ENCODE results near the gene MEG3. TPM values are rescaled to one million over a fixed set of nuclear protein-coding genes. Genes with fewer than 3 reads are reported as not detected.

Gene MEG3
- total and polyA plus RNA-seq, 2 donors (not counting 3 experiments of a cell fraction or from before 2014, with no cell fraction given): 378 to 508 TPM

GRCh38 chr14:100788942-100789341 lies 37.0 kb upstream of the MEG3 start:
- no peak overlapping the region for H2AFZ ChIP-seq (ENCODE audit: low read depth, low read length)
- H3K27me3 ChIP-seq (ENCODE audit: control insufficient read depth in 2 of 2, insufficient read depth in 2 of 2, low read length in 2 of 2): no peaks in the 10 kb centered on the region
- no peak for DNase-seq (ENCODE audit: low read depth, low spot score)
- H3K36me3 ChIP-seq (ENCODE audit: control insufficient read depth in 2 of 2, extremely low read depth in 1 of 2, insufficient read depth in 2 of 2, low read length in 2 of 2): no peaks in the 10 kb centered on the region
- CTCF ChIA-PET: no interaction called here
- no peak for FAIRE-seq
- no TSS peak for BruUV-seq (replicated peaks)
- no peak overlapping the region for H3K9ac ChIP-seq (replicated peaks; ENCODE audit: extremely low read depth, insufficient read depth, low read length)
- intact Hi-C loops (cut with micrococcal nuclease): no loop called here
- H3K4me3 ChIP-seq (replicated peaks in 1 of 3; ENCODE audit: insufficient read depth in 1 of 3, low read depth in 1 of 3, low read length in 3 of 3): no peak overlapping the region
- no peak for TF ChIP-seq MYC (IDR thresholded peaks at IDR 0.05; ENCODE audit: low read depth, low read length)
- no peaks in the 10 kb centered on the region for H3K9me3 ChIP-seq (replicated peaks; ENCODE audit: control insufficient read depth, insufficient read depth, low read length)
- dilution Hi-C loops (cut with MboI; ENCODE audit: extremely low pct_ligation_motif_present, low sequenced_read_pairs): no loop called here
- POLR2A ChIA-PET: no interaction called here
- H3K9me1 ChIP-seq (replicated peaks; ENCODE audit: control insufficient read depth, extremely low read depth, insufficient read depth, low read length): no peaks in the 10 kb centered on the region
- H4K20me1 ChIP-seq (replicated peaks; ENCODE audit: control insufficient read depth, extremely low read depth, insufficient read depth, low read length): no peaks in the 10 kb centered on the region
- no peak overlapping the region for H3K4me2 ChIP-seq (ENCODE audit: insufficient read depth, low read length)
- no peak overlapping the region for H3K27ac ChIP-seq (ENCODE audit: insufficient read depth, low read depth, low read length)
- H3K79me2 ChIP-seq (ENCODE audit: control insufficient read depth, insufficient read depth, low read length): no peaks in the 10 kb centered on the region
- no peaks in the 10 kb centered on the region for H3K4me1 ChIP-seq (ENCODE audit: control insufficient read depth, extremely low read depth, insufficient read depth, low read length)

GRCh38 chr14:100789460-100790417 lies 36.2 kb upstream of the MEG3 start:
- TF ChIP-seq POLR2A (IDR thresholded peaks at IDR 0.05; ENCODE audit: low read depth, low read length) (no peak), JUN (IDR thresholded peaks at IDR 0.05; ENCODE audit: borderline replicate concordance, insufficient read depth, insufficient read length, low read depth) (no peak), MYC (IDR thresholded peaks at IDR 0.05; ENCODE audit: low read depth, low read length) (no peak), MAX (IDR thresholded peaks at IDR 0.05; ENCODE audit: insufficient read depth, insufficient read length) (no peak), GATA2 (IDR thresholded peaks at IDR 0.05; ENCODE audit: insufficient read depth, insufficient read length, low read depth, low read length) (no peak), EZH2 (IDR thresholded peaks at IDR 0.05; ENCODE audit: borderline replicate concordance, low read depth, low read length, severe bottlenecking) (no peak), FOS (IDR thresholded peaks at IDR 0.05; ENCODE audit: borderline replicate concordance, insufficient read depth, low read length) (no peak), CTCF (IDR thresholded peaks at IDR 0.05; ENCODE audit: extremely low read depth in 1 of 2, insufficient read depth in 1 of 2, low read depth in 1 of 2, low read length in 2 of 2) (no peak), POLR2AphosphoS5 (IDR thresholded peaks at IDR 0.05; ENCODE audit: insufficient read depth, low read depth, low read length) (no peak)

More at GRCh38 chr14:100789460-100790417, 36.2 kb upstream of the MEG3 start:
- Histone ChIP-seq H3K4me2 (ENCODE audit: insufficient read depth, low read length) (no peak overlapping the region), H3K9me1 (replicated peaks; ENCODE audit: control insufficient read depth, extremely low read depth, insufficient read depth, low read length) (no peaks in the 10 kb centered on the region), H3K9ac (replicated peaks; ENCODE audit: extremely low read depth, insufficient read depth, low read length) (no peak overlapping the region), H3K27ac (ENCODE audit: insufficient read depth, low read depth, low read length) (no peak overlapping the region), H2AFZ (ENCODE audit: low read depth, low read length) (no peak overlapping the region), H3K27me3 (ENCODE audit: control insufficient read depth in 2 of 2, insufficient read depth in 2 of 2, low read length in 2 of 2) (no peaks in the 10 kb centered on the region), H3K9me3 (replicated peaks; ENCODE audit: control insufficient read depth, insufficient read depth, low read length) (no peaks in the 10 kb centered on the region), H4K20me1 (replicated peaks; ENCODE audit: control insufficient read depth, extremely low read depth, insufficient read depth, low read length) (no peaks in the 10 kb centered on the region), H3K79me2 (ENCODE audit: control insufficient read depth, insufficient read depth, low read length) (no peaks in the 10 kb centered on the region), H3K4me3 (replicated peaks in 1 of 3; ENCODE audit: insufficient read depth in 1 of 3, low read depth in 1 of 3, low read length in 3 of 3) (no peak overlapping the region), H3K36me3 (ENCODE audit: control insufficient read depth in 2 of 2, extremely low read depth in 1 of 2, insufficient read depth in 2 of 2, low read length in 2 of 2) (no peaks in the 10 kb centered on the region), H3K4me1 (ENCODE audit: control insufficient read depth, extremely low read depth, insufficient read depth, low read length) (no peaks in the 10 kb centered on the region)
- intact Hi-C loops (cut with micrococcal nuclease) (no loop called here), dilution Hi-C loops (cut with MboI; ENCODE audit: extremely low pct_ligation_motif_present, low sequenced_read_pairs) (no loop called here)
- no TSS peak for BruUV-seq (replicated peaks)
- ChIA-PET CTCF (interaction anchor here (0.9 to 1.2 kb wide), 2 partner anchors 28 to 80 kb away, joined by 3 read pairs; no protein-coding TSS in a partner anchor), POLR2A (no interaction called here)
- FAIRE-seq (no peak), DNase-seq (ENCODE audit: low read depth, low spot score) (no peak)
